Suprapubic skin (tissue), 4 donors: Measurements from ENCODE around the gene HOXD3. TPM values are rescaled to one million over a fixed set of nuclear protein-coding genes. Genes with fewer than 3 reads are reported as not detected.

Source experiments
- DNase-seq, 2 donors: peaks; one replicate each; pipeline ENCODE4 v3.0.0-alpha.2; 2019; ENCODE audit warnings: low spot score in 2 of 2
- H3K27ac ChIP-seq: fragments of 200-600 bp; sonication (generic); one replicate; pipeline ENCODE4 v1.5.1; 2019
- H3K27me3 ChIP-seq: fragments of 200-600 bp; sonication (generic); one replicate; pipeline ENCODE4 v1.5.1; 2019
- H3K36me3 ChIP-seq: fragments of 200-600 bp; sonication (generic); one replicate; pipeline ENCODE4 v1.5.1; 2019
- H3K4me1 ChIP-seq: fragments of 200-600 bp; sonication (generic); one replicate; pipeline ENCODE4 v1.5.1; 2019
- H3K4me3 ChIP-seq: fragments of 200-600 bp; sonication (generic); one replicate; pipeline ENCODE4 v1.5.1; 2019; ENCODE audit warnings: mild to moderate bottlenecking
- H3K9me3 ChIP-seq: fragments of 200-600 bp; sonication (generic); one replicate; pipeline ENCODE4 v1.5.1; 2019
- CTCF ChIP-seq, 2 donors: fragments of 200-600 bp in 1 of 2; fragments of 450-650 bp in 1 of 2; sonication (generic) in 1 of 2; IDR thresholded peaks; one replicate each; pipeline ENCODE4 v1.5.1; 2016 to 2019; ENCODE audit warnings: antibody characterized with exemption in 2 of 2, mild to moderate bottlenecking in 1 of 2, moderate library complexity in 1 of 2
- EP300 ChIP-seq: sonication (generic); formaldehyde crosslinking; IDR thresholded peaks from one replicate; pipeline ENCODE4 v1.6.1; 2017; ENCODE audit warnings: antibody characterized with exemption
- POLR2A ChIP-seq, 2 donors: fragments of 450-650 bp; IDR thresholded peaks; one replicate each; pipeline ENCODE4 v1.6.1; 2017; ENCODE audit warnings: antibody characterized with exemption in 2 of 2, mild to moderate bottlenecking in 2 of 2, moderate library complexity in 2 of 2
- POLR2AphosphoS5 ChIP-seq, 3 donors: sonication (generic); formaldehyde crosslinking; IDR thresholded peaks; one replicate each; pipeline ENCODE4 v1.6.1; 2017; ENCODE audit warnings: antibody characterized with exemption in 3 of 3
- WGBS: methylation state at CpG from one replicate; pipeline ENCODE4 v1.1.5; 2018; 5-methylcytosine and 5-hydroxymethylcytosine counted together
- total RNA-seq, 4 donors: library from RNA; depleted of rRNA; stranded (reverse); fragments of >200 nt; gene quantifications; one replicate each; pipeline ENCODE4 v1.1.0, GENCODE V29; 2016

HOXD3 gene
- total RNA-seq, 4 donors from 2014 or later: 0.49 to 3.5 (median 1.5) TPM

GRCh38 chr2:176158186-176158591 is 1.1 kb downstream of the HOXD3 start:
- H3K4me3 ChIP-seq: peak overlapping the region; percentile 45
- no peak overlapping the region for H3K27ac ChIP-seq
- peaks cover 2% of the 10 kb centered on the region for H3K36me3 ChIP-seq
- peaks cover 99% of the 10 kb centered on the region for H3K27me3 ChIP-seq
- no peaks in the 10 kb centered on the region for H3K9me3 ChIP-seq
- no peak for DNase-seq
- peaks cover 53% of the 10 kb centered on the region for H3K4me1 ChIP-seq
- 16% methylated on average over 22 of the region's 22 CpGs for WGBS
- TF ChIP-seq CTCF (IDR thresholded peaks at IDR 0.05) (no peak), POLR2AphosphoS5 (IDR thresholded peaks at IDR 0.05) (no peak), POLR2A (IDR thresholded peaks at IDR 0.05) (no peak), EP300 (no peak)

DNA sequence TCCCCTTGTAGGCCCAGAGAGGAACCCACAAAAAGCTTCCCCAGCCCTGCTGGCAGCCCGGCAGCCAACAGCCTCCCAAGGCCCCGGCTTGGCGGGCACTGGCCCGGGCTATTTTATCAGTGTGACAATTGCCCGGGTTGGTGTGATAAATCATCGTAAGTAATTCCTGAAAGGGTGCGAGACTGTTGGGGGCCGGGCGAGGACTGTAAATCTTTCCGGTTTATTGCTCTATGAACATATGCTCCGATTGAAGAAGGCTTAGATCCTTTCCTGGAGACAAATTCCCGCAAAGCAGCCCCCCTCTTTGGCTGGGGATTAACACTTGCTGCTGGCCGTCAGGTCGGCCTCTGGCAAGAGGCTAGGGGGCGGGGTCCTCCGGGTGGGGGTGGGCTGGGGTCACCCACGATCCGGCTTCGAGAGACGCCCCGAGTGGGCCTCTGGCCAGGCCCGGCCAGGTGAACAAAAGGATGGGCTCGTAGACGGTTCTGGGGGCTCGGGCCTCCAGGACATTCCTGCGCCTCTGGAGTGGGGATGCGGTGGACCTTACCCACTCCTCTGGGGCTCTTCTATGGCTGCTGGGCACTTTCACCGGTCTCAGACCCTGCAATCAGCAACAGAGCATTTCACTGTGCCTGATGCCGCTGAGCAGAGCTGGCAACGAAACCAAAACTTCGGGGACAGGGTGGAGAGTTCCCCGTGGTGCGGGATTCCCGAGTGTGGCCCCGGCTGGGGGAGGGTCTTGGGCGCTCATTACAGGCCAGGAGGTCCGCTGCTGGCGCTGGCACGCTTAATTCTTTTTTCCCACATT is 2.0 kb downstream of the HOXD3 start:
- H3K27ac ChIP-seq: no peak overlapping the region
- TF ChIP-seq POLR2AphosphoS5 (IDR thresholded peaks at IDR 0.05): no peak
- no peak for TF ChIP-seq POLR2A (IDR thresholded peaks at IDR 0.05)
- TF ChIP-seq CTCF (IDR thresholded peaks at IDR 0.05): no peak
- TF ChIP-seq EP300: no peak
- H3K36me3 ChIP-seq: no peaks in the 10 kb centered on the region
- no peak for DNase-seq
- 45% methylated on average over 14 of the region's 39 CpGs for WGBS
- peaks cover 99% of the 10 kb centered on the region for H3K27me3 ChIP-seq
- H3K9me3 ChIP-seq: no peaks in the 10 kb centered on the region
- peaks cover 53% of the 10 kb centered on the region for H3K4me1 ChIP-seq
- H3K4me3 ChIP-seq: peak overlapping the region; percentile 26

DNA sequence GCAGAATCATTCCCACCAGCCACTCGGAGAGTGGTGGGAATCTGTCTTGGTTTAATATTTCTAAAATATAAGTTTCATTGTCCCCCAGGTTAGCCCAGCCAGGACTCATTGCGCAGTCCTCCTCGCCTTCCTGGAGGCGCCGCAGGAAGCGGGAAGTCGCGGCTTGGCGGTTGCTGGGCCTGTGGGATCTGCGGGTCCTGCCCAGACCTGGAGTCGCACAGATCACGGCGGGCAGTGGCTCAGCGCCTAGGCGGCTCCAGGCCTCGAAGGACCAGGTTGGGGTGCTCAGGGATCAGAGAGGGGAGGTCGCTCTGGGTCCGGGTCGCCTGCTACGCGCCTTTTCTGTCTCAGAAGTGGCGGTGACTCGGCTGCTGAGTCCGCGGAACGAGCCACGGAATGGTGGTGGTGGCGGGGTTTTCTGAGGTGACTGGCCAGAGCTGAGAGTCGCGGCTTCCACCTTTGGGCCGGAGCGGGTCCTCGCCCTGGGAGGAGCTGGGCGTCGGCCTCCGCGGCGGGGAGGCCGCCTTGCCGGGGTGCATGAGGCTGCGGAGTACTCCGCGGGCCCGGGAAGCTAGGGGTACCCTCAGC is 2.6 kb downstream of the HOXD3 start:
- 48% methylated on average over 21 of the region's 44 CpGs for WGBS
- DNase-seq: peak in 1 of 2 donors; percentile 53
- no peak overlapping the region for H3K27ac ChIP-seq
- TF ChIP-seq CTCF (IDR thresholded peaks at IDR 0.05) (no peak), POLR2A (IDR thresholded peaks at IDR 0.05) (no peak), POLR2AphosphoS5 (IDR thresholded peaks at IDR 0.05) (no peak), EP300 (no peak)
- no peaks in the 10 kb centered on the region for H3K9me3 ChIP-seq
- H3K4me1 ChIP-seq: peaks cover 55% of the 10 kb centered on the region
- peaks cover 99% of the 10 kb centered on the region for H3K27me3 ChIP-seq
- no peaks in the 10 kb centered on the region for H3K36me3 ChIP-seq
- H3K4me3 ChIP-seq: peak overlapping the region; percentile 26

- peaks cover 99% of the 10 kb centered on the region for H3K27me3 ChIP-seq
- no peak for DNase-seq
- peaks cover 58% of the 10 kb centered on the region for H3K4me1 ChIP-seq
- WGBS: 39% methylated on average over 32 of the region's 50 CpGs
- H3K27ac ChIP-seq: no peak overlapping the region
- no peaks in the 10 kb centered on the region for H3K36me3 ChIP-seq
- TF ChIP-seq POLR2A (IDR thresholded peaks at IDR 0.05) (no peak), CTCF (IDR thresholded peaks at IDR 0.05) (no peak), POLR2AphosphoS5 (IDR thresholded peaks at IDR 0.05) (no peak), EP300 (no peak)
- peak overlapping the region; percentile 26 for H3K4me3 ChIP-seq
- H3K9me3 ChIP-seq: no peaks in the 10 kb centered on the region
Observed at GRCh38 chr2:176160251-176160985, 3.3 kb downstream of the HOXD3 start.
